Measurements from ENCODE around the gene DGCR8.

The DGCR8 gene

DNA sequence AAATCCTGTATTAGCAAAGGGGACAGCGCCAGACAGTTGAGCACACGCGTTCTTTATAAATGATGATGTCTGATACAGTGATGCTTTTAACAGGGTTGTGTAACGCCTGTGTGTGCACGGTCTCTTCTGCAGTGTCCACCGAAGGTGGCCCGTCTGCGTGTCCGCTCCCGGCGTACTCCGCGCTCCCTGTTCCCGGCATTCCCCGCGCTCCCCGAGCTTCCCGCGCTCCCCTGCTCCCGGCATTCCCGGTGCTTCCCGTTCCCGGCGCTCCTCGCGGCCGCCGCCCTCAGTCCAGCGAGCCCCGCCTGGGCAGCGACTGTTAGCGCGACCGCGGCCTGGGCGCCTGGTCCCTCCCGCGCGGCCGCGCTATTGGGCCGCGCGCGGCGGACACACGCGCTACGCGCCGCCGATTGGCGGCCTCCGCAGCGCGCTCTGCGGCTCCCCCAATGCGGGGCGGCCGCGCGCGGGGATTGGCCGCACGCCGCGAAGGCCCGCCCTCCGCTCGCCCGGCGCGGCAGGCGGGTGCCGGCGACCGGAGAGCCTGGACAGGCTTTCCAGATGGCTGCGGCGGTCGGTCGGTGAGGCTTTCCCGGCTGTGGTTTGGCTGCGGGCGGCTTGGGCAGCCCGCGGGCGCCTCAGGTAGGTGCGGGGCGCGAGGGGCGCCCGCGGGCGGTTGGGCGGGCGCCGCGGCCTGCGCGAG, at the start of gene DGCR8:
DGCR8 (plus strand) TSS at position 497 of the 700 bp plus-strand sequence. CDS start 5,723 bp downstream, outside the sequence.
- peak; percentile 97 for DNase-seq

DNA sequence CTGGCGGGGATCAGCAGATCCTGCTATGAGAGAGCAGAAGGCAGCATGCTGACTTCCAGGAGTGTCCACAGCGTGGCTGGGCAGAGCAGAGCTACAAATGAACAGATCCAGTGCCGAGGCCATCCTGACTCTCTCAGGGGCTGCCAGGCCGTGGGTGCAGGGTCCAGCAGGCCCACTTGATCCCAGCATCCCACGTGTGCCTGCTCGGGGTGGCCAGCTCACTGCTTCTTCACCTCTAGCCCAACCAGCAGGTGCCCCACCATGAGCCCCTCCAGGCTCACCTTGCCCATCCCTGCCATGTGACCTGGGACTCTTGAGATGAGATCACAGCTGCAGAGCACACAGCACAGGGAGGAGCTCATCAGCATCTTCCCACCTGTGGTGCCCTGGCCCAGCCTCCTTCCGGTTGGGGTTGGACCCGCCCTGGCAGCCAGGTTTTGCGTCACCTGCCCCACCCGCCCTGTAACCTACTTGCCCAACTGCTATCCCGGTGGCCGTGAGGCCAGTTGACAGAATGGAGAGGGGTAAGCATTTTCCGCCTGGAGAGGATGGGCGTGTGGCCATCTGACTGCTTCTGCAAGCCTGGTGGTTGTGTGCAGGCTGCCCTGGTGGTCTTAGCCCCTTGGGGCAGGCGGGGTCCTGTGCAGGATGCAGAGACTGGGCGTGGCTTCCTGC, 48.2 kb upstream of the DGCR8 start:
- no peak for DNase-seq

DNA sequence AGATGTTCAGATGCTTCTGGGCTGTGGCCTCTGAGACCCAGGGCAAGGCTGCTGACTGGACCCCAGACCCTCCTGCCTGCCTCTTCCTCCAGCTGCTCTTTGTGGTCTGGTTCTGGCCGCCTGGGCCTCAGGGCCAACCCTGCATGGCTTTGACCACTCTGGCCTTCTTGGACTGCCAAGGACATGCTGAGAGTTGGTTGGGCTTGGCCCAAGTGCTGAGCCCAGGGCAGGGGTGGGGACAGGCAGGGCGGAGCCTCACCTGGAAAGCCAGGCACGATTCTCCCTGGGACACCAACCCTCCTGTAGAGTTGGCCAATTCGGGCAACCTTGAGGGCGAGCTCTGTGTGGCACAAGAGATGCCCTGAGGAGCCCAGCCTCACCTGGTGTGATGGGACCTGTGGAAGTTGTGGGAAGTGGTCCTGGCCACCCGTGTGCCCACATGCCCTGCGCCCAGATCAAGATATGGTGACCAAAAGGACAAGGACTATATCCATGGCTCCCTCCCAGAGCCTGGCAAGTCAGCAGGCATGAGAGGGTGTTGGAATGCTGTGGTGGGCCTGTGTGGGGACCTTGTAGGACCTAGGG, 47.5 kb upstream of the DGCR8 start:
- DNase-seq = no peak

DNA sequence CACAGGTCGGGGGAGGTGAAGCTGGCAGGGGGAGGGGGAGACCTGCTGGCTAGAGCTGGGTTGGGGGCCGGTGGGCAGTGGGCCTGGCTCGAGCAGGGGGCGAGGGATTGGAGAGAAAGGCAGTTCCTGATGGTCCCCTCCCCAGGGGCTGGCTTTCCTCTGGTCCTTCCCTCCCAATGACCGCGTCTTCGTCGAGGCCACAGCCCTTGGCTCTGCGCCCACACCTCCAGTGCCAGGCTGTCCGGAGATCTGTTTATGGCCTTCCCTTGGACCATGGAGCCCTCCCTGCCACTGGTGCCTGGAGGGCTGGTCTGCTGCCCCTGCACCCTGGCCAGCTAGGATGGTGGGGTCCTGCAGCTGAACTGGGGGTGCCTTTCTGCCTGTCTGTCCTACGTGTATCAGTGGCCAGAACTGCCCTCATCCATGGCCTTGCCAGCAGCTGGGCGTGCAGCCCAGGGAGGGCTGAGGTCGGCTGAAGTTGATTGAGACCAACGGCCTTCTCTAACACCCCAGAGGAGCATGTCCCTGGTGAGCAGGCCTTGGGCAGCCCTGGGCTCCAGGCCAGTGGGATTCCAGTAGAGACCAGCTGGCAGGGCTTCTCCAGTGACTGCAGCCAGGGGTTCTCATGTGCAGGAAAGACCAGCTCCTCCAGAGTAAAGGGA, 46.9 kb upstream of the DGCR8 start:
- no peak for DNase-seq

DNA sequence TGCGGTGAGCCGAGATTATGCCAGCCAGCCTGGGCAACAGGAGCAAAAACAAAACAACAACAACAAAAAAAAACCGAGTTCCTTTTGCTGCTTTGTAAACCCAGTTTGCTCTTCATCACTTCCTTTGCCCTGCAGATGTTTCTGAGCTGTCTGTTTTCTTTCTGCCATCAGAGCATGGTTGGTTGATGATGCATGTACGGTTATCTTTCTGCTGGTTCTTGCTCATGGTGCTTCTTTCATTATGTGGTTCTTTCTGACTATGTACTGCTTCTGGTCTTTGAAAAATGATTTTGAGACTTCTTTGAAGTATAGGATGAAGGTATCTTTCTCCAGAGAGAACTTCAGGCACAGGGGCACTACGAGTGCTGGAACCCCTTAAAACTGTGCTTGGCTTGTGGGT, 45.9 kb upstream of the DGCR8 start:
- no peak for DNase-seq

DNA sequence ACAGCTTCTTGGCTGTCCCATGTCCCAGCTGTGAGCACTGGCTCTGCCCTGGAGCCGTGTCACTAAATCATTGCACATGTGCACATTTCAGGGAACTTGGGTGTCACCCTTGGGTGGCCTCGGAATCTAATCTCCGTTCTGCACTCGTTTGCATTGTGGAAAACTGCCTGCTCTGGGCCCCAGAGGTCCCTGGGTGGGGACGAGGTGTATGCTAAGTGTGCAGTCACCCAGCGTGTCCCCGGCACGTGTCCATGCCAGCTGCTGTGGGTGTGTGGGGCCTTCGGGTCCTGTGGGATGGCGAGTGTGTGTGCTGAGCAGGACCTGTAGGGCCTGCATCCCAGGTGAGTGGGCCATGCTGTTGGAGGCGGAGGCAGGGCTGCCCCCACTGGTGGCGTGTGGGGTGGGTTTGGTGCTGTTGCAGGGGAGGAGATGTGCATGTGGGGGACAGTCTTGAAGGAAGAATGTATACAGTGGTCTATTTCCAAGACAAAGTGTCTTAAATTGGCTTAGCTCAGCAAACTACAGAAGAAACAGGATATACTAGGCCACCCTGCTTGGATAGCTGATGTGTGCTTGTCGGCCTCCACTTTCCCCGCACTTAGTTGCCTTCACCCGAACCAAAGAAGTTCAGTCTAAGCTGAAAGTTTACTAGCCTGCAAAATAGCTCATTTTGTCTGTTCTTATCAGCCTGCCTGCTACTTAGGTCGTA, 44.5 kb upstream of the DGCR8 start:
- DNase-seq = no peak

DNA sequence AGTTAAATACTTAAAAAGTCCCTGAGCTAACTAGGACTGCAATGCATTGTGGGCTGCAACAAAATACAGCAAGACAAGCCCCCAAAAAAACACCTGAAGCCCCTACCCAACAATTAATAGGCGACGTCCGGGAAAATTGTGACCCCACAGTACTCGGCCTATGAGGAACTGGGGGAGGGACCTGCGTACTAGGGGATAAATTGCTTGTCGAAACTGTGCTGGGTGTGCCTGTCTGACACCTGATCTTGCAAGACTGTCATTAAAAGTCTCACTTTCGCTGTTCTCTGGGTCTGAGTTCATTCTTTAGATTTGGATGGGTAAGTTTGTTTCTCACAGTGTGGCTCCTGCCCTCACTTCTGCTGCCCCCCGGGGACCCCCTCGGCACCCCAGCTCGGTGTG, 44.0 kb upstream of the DGCR8 start:
- no peak for DNase-seq

DNA sequence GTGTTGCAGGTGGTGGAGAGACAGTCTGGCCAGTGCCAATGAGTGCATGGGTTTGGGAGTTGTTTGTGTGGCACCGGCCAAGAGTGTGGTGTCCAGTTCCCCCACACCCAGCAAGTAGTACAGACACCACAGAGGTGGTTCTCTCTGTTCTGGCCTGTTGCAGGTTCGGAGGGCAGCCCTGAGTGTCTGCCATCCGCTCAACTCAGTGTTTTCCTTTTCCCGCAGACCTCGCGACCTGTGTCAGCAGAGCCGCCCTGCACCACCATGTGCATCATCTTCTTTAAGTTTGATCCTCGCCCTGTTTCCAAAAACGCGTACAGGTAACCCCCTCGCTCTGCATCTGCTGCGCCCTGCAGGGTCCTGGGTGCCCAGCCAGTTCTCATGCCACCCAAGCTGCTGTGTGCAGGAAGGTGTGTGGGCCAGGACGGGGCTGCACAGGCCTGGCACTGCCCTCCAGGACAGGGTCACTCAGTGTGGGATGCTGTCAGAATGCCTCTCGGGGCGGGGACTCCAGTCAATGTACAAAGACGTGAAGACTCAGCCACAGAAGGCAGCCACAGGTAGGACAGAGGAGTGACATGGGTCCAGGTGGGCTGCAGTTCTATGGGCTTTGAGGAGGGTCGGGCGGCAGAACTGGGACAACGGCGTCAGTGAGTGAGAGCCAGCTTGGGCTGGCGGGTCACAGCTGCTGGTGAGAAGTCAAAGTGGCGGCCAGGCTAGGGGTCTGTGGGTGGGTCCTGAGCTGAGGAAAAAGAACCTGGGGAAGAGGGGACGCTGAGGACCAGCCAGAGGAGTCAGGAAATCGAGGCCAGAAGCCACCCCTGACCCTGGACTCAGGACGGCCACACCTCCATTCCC, 43.3 kb upstream of the DGCR8 start:
- DNase-seq = no peak

DNA sequence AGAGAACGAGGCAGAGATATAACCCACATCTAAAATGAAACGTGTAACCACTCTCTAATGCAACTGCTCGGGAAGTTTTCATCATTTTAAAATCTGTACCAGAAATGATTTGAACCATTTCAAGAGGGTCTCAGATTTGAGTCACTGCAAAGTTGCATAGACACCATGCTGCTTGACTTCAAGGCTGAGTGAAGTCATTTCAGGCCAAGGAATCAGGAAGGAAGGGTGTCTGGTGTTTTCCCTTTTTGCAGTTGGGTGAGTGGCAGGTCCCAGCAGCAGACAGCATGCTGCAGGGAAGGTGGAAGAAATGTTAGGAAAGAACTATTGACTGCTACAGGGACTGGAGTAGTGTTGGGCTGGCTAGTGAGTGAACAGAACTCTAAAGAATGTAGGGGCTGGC, 42.6 kb upstream of the DGCR8 start:
- no peak for DNase-seq

DNA sequence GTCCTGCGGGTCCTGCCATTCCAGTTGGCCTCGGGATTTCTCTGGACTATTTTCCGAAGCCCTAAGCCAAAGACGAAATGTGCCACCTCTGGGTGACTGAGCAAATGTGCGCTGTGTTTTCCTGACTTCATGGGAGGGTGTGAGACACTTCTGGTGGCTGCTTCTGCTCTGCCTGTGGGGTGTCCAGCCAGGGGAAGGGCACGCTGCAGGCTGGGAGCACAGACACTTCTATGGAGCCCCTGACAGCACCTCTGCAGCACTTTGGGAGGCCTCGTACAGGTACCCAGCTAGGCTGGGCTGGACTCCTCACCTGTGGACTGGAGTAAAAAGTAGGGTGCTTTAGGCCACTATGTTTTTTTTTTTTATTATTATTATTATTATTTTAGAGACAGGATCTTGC, 41.5 kb upstream of the DGCR8 start:
- no peak for DNase-seq

DNA sequence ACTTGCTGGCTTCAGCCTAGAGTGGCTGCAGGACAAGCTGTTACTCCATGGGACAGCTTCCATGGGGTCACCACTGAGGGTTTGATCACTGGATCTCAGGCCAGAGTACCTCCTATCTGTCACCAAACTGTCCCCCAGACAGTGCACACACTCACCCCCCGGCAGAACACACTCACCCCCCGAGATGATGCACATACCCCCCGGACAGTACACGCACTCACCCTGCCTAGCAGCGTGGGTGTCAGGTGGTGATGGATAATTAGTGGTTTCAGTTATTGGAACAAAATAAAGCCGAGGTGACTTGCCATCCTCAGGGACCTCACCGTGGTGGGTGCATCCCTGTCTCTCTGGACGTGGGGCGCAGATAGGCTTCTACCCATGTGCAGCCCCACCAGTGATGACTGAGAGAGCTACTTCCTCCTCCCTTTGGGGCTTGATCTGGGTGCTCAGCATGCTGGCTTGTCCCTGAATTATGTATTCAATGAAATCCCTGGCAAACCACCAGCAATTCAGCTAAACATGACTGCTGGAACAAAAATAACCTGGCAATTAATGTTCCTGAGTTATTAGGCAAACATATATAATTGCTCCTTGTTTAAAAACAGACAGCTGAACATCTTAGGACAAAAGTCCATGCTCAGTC, 40.2 kb upstream of the DGCR8 start:
- no peak for DNase-seq

DNA sequence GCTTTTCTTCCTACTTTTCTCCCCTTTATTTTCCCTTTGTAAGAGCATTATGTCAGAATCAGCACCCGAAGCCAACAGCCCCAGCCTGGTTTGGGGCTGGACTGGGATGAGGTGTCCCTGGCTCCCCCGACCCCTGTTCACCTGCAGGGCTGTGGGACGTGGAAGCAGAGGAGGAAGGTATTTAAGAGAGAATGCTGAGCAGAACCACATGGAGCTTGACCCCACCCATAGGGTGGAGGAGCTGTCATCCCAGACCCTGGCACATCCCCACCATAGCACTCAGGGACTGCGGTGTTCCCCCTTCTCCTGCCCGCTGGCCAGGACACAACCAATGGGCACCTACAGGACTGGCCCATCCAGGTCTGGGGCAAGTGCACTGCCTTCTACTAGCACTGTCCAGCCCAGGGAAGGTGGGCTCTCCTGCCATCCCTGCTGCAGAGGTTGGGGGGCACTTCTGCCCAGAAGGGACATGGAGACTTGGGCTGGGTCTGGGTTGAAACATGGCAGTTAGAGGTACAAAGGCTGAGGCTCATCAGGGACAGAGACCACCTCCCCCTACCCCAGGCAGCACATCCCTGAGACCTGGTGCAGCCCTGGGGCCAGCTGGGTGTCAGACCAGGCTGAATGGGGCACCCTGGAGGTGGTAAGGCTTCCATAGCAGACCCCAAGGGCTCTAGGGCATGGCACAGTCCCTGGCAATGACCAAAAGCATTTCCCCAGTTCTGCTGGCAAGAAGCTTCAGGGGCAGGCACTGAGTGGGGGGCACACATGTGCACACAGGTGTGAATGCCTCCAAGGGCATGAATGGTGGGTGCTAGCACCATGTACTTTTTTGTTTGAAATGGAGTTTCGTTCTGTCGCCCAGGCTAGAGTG, 39.5 kb upstream of the DGCR8 start:
- DNase-seq = no peak

DNA sequence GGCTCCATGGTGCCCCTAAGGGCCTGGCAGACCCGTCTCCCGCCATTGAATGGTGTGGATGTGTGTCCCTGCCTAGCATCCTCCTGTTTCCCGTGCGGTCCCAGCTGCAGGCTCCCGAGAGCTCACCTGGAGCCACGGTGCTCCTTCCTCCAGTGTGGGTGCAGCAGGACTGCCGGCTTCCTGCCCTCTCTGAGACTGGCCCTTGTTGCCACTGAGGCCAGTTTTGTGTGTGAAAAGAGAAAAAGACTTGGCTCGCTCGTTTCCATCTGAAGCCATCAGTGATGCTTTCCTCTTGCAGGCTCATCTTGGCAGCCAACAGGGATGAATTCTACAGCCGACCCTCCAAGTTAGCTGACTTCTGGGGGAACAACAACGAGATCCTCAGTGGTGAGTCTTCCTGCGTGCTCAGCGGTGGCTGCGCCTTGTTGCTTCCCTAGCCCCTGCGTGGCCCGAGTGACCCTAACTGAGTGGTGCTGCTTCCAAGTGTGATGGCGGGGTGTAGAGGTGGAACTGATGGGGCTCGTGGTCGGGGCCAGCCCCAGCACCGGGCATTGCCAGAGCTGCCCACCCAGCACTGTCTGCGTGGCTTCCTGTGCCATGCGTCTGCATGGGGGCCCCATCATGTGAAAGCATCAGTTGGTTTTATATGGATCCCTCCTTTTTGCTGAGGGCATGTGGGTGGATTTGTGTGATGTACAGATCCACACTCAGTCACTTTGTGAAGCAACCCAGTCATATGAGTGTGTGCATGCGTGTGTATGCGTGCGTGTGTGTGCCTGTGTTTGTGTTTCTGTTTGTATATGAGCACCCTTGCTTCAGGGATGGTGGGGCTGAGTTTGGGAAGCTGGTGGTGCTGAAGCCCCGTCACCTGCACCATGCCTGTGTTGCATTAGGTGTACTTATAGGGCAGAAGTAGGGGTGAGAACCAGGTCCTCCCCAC, 36.7 kb upstream of the DGCR8 start:
- DNase-seq = no peak

DNA sequence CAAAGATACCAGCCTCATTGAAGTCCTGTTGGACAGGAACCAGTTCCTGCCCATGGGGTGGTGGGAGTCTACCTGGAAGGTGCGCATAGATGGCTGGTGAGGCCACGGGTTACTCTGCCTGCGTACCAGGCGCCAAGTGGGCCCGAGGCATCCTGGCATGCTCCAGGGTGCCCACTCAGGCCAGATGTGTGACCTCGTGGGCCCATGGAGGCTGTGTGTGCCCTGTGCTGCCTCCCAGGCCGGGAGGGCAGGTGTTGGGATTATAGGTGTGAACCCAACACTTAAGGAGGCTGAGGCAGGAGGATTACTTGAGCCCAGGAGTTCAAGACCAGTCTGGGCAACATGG, 36.1 kb upstream of the DGCR8 start:
- no peak for DNase-seq

DNA sequence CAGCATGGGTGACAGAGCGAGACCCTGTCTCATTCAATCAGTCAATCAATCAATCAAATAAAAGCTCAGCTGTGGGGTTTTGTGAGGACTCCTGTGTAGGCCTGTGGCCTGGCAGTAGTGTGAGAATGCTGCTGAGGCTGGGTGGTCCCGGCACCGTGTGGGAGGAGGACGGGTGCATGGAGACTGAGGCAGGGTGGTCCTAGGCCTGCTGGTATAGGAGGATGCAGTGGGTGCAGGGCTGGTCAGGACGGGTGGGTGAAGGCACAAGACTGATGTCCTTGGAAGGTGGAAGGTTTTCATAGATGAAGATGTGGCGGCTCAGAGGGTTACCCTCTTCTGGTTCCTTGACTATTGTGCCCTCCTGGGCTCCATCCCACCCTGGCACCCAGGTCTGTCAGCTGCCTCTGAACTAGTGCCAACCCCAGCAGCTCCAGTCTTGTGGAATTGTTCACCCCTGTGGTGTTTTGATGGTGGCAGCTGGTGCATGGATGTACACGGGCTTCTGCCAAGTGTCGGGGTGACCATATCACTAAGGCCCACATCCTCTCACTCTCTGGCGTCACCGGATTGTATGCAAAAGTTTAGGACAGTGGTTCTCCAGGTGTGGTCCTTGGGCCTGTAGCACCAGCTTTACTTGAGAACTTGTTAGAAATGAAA, 35.4 kb upstream of the DGCR8 start:
- DNase-seq = no peak

DNA sequence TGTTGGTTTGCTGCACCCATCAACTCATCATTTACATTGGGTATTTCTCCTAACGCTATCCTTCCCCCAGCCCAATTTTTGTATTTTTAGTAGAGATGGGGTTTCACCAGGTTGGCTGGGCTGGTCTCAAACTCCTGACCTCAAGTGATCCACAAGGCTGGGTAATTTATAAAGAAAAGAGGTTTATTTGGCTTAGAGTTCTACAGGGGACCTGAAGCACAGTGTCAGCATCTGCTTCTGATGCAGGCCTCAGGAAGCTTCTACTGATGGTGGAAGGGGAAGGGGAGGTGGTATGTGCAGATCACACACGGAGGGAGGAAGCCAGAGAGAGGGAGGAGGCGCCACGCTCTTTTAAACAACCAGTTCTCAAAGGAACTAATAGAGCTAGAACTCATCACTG, 33.3 kb upstream of the DGCR8 start:
- no peak for DNase-seq

DNA sequence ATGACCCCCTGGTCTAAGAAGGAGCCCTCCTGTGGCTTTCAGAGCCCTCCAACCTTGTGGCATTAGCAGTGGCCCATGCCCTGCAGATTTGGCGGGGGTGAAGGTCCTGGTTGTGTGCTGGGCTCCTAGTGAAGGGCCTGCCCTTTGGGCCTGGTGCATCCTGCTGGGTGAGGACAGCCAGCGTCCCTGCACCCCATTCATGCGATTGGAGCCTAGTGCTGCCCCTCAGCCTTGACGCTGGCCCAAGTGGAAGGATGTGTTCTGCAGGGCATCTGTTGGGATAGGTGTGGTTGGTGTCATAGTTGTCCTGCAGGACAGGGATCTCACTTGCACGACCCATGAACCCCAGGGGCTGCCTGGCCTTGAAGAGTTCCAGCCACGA, 28.1 kb upstream of the DGCR8 start:
- no peak for DNase-seq

DNA sequence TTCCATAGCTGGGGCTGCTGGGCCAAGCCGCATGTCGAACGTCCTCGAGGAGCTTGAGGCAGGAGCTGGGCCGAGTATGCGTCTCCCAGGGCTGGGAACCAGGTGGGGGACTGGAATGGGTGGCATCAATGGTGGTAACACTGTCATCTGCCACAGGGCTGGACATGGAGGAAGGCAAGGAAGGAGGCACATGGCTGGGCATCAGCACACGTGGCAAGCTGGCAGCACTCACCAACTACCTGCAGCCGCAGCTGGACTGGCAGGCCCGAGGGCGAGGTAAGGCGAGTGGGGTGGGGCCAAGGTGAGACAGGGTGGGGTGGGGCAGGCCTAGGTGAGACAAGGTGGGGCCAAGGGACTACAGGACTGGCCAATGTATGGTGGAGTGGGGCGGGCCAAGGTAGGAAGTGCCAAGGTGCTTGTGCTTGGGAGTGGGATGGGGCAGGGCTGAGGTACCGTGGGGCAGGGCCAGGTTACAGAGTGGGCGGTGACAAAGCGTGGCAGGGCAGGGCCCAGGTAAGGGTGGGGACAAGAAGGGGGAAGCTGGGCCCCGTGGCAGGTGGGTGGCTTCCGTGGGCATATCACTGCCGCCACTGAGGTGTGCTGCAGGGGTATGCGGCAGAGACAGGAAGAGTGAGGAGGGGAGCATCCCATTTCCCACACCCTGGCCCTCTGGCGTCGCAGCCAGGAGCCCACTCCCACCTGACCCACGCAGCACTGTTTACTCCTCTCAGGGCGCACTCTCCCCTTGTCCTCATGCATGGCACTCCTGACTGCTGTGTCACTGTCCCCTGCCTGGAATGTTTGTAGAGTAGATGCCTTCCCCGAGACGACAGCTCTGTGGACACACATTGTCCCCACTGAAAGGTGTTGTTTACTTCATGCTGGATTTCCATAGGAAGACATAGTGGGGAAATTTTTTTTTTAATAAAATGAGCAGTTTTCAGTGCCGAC, 27.5 kb upstream of the DGCR8 start:
- DNase-seq = no peak

Data from fibroblast of skin of right biceps (primary cell).